Ovary (tissue), 9 donors: ENCODE measurements around the gene CUL3. TPM values are rescaled to one million over a fixed set of nuclear protein-coding genes. Genes with fewer than 3 reads are reported as not detected.

ENCODE experiments used
- DNase-seq, 5 donors: peaks; one replicate each; pipeline ENCODE4 v3.0.0-alpha.2; 2019 to 2020
- H3K27ac ChIP-seq, 2 donors: fragments of 200-600 bp; one replicate each; pipeline versions ENCODE4 v1.5.1 to v1.8.0; 2019 to 2022
- H3K27me3 ChIP-seq: fragments of 200-600 bp; one replicate; pipeline ENCODE4 v1.8.0; 2022
- H3K36me3 ChIP-seq: fragments of 200-600 bp; sonication (generic); one replicate; pipeline ENCODE4 v1.5.1; 2019
- H3K4me1 ChIP-seq: one replicate; pipeline ENCODE4 v1.8.1; 2013; ENCODE audit warnings: mild to moderate bottlenecking, moderate library complexity; ENCODE audit not compliant: insufficient read depth
- H3K4me3 ChIP-seq: fragments of 200-600 bp; sonication (generic); one replicate; pipeline ENCODE4 v1.5.1; 2017
- H3K9me3 ChIP-seq, 2 donors: fragments of 200-600 bp in 1 of 2; sonication (generic) in 1 of 2; one replicate each; pipeline versions ENCODE4 v1.5.1 to v1.8.1; 2013 to 2019; ENCODE audit warnings: mild to moderate bottlenecking in 1 of 2, moderate library complexity in 1 of 2
- CTCF ChIP-seq, 3 donors: fragments of 450-650 bp in 2 of 3; fragments of 200-600 bp in 1 of 3; IDR thresholded peaks; one replicate each; pipeline versions ENCODE4 v1.5.1 to v1.8.0; 2016 to 2022; ENCODE audit warnings: antibody characterized with exemption in 3 of 3, mild to moderate bottlenecking in 1 of 3
- EP300 ChIP-seq: sonication (generic); formaldehyde crosslinking; IDR thresholded peaks from one replicate; pipeline ENCODE4 v1.6.1; 2017; ENCODE audit warnings: antibody characterized with exemption
- POLR2A ChIP-seq: fragments of 450-650 bp; IDR thresholded peaks from one replicate; pipeline ENCODE4 v1.6.1; 2017; ENCODE audit warnings: antibody characterized with exemption, mild to moderate bottlenecking, moderate library complexity
- WGBS, 3 donors: extraction: QIAGEN DNeasy Blood & Tissue Kit in 1 of 3; methylation state at CpG; one replicate each; pipeline versions ENCODE4 v1.1.5 to v1.1.7; 2013 to 2017; 5-methylcytosine and 5-hydroxymethylcytosine counted together
- intact Hi-C, 4 donors: fragments of 100-400 bp; cut with DNase I; formaldehyde crosslinking; loops; one replicate each; pipeline versions ENCODE4 v1.11.0 to v1.15.1; 2022 to 2023
- polyA plus RNA-seq, 2 donors: library from polyadenylated mRNA; stranded (reverse); fragments of 200-250 nt in 1 of 2; fragments of 350-450 nt in 1 of 2; fragmentation: Illumina TruSeq in 1 of 2; extraction: RNeasy Lipid Tissue Mini Kit (QIAGEN cat#74804) in 1 of 2; gene quantifications; one replicate each; pipeline ENCODE4 v1.2.3, GENCODE V29; 2013 to 2014
- total RNA-seq, 7 donors: library from RNA; depleted of rRNA in 2 of 7; stranded (reverse); fragments of >200 nt in 2 of 7; fragmentation: NEBNext Ultra II Directional in 3 of 7; extraction: Animal tissue kit (Norgen Biotek cat#: 25700) in 3 of 7; gene quantifications; one replicate each; pipeline versions ENCODE4 v1.1.0 to v1.2.4, GENCODE V29; 2016 to 2023
- donor health status: DM: no; HTN: no; CAD: no; lungs with moderate emphysema.
- donor health status: DM: no; HTN: no; CAD: no.
- donor health status: Bipolar disorder and iron deficiency.
- donor health status: DM: yes; HTN: yes; CAD: no.
- donor health status: DM: no; HTN: no; CAD: no.
- donor health status: DM: yes; HTN: yes; CAD: no.

CUL3 gene
- total and polyA plus RNA-seq, 9 donors, result 50.0 to 83.3 (median 66.3) TPM

GRCh38 chr2:224432003-224432579, 153.1 kb downstream of the CUL3 start:
- no peak for DNase-seq
- Histone ChIP-seq H3K27me3 (no peaks in the 10 kb centered on the region), H3K27ac (no peak overlapping the region), H3K4me1 (no peaks in the 10 kb centered on the region), H3K4me3 (no peak overlapping the region), H3K36me3 (no peaks in the 10 kb centered on the region), H3K9me3 (no peaks in the 10 kb centered on the region)
- TF ChIP-seq CTCF (IDR thresholded peaks at IDR 0.05) (no peak), POLR2A (no peak), EP300 (no peak)
- intact Hi-C loops, result no loop called here
- 81 to 90% (median 83%) methylated on average over 6 of the region's 6 CpGs for WGBS, 3 donors

- TF ChIP-seq POLR2A (no peak), CTCF (IDR thresholded peaks at IDR 0.05) (no peak), EP300 (no peak)
- intact Hi-C loops, result no loop called here
- WGBS, 3 donors, result 59 to 72% (median 60%) methylated on average over 2 of the region's 2 CpGs
- Histone ChIP-seq H3K9me3 (no peaks in the 10 kb centered on the region), H3K4me3 (no peak overlapping the region), H3K4me1 (no peaks in the 10 kb centered on the region), H3K36me3 (no peaks in the 10 kb centered on the region), H3K27ac (no peak overlapping the region), H3K27me3 (no peaks in the 10 kb centered on the region)
- DNase-seq, result no peak
These were observed 155.7 kb downstream of the CUL3 start for GRCh38 chr2:224429441-224429810.

- TF ChIP-seq POLR2A (no peak), EP300 (no peak), CTCF (IDR thresholded peaks at IDR 0.05) (no peak)
- no peaks in the 10 kb centered on the region for H3K4me1 ChIP-seq
- no peak for DNase-seq
- WGBS, 3 donors, result 80 to 86% (median 81%) methylated on average over 3 of the region's 3 CpGs
- intact Hi-C loops, result no loop called here
- H3K27me3 ChIP-seq, result no peaks in the 10 kb centered on the region
- H3K9me3 ChIP-seq, result no peaks in the 10 kb centered on the region
- H3K36me3 ChIP-seq, result no peaks in the 10 kb centered on the region
- no peak overlapping the region for H3K27ac ChIP-seq
- no peak overlapping the region for H3K4me3 ChIP-seq
These were observed 156.2 kb downstream of the CUL3 start for GRCh38 chr2:224428787-224429440.

GRCh38 chr2:224427471-224427870, 157.7 kb downstream of the CUL3 start:
- DNase-seq, result no peak
- H3K4me1 ChIP-seq, result no peaks in the 10 kb centered on the region
- H3K9me3 ChIP-seq, result no peaks in the 10 kb centered on the region
- TF ChIP-seq CTCF (IDR thresholded peaks at IDR 0.05) (no peak), POLR2A (no peak), EP300 (no peak)
- no peaks in the 10 kb centered on the region for H3K36me3 ChIP-seq
- intact Hi-C loops, result no loop called here
- no peak overlapping the region for H3K4me3 ChIP-seq
- 76 to 83% (median 77%) methylated on average over 4 of the region's 4 CpGs for WGBS, 3 donors
- H3K27me3 ChIP-seq, result no peaks in the 10 kb centered on the region
- no peak overlapping the region for H3K27ac ChIP-seq
